ENCODE measurements around the gene CCDC78.
"Not testable (repeated sequence)": the region's sequence is repeated elsewhere in the genome, so short reads cannot be mapped to it uniquely, and the experiment has no call there.

CCDC78 gene

DNA sequence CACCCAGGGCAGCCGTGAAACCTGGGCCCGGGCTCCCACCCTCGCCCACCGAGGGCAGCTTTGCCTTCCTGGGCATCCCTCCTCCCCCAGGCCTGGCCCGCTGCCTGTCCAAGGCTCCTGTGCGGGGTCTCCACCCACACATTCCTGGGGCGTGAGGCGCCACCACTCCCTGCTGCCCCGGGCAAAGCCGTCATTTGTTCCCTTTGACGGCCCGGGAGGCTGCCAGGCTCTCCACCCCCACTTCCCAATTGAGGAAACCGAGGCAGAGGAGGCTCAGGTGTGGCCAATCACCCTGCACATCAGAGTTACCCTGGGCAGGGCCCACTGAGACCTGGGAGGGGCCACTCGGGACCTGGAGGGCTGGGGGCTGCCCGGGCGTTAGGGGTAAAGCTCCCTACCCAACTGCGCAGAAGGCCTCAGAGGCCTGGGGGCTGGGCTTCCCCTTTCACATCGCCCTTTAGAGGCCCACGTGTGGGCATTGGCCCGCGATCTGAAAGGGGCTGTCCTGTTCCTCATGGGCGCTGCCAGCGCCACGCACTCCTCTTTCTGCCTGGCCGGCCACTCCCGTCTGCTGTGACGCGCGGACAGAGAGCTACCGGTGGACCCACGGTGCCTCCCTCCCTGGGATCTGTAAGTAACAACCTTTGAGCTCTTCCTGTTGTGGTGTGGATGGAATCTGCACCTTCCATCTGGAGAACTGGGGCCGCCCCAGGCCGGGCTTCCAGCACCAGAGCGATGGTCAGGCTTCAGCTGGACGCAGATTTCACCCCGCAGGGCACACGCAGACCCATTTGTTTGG is 34.5 kb upstream of the CCDC78 start, which contains the start of gene MSLN:
Gene MSLN (plus strand): TSS at position 190 of the 799 bp plus-strand sequence. CDS start 1,947 bp downstream, outside the sequence.
- no peak for DNase-seq (ENCODE audit: low spot score)

DNA sequence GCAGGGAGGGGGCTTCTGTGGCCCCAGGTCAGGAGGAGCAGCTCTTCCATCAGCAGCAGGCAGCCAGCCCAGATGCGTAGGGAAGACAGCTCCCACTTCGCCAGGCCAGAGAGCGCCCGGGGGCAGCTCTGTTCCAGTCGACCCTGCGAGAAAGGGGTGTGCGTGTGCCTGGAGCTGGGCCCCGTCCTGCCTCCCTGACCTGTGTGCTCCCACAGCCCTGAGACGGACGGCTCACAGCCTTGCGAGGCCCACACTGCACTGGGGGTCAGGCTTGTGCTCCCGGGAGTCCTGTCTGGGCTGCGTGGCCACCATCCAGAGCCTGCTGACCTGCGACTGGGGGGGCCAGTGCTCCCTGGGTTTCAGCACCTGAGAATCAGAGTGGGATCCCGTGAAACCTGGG is 33.8 kb upstream of the CCDC78 start:
- no peak for DNase-seq (ENCODE audit: low spot score)

DNA sequence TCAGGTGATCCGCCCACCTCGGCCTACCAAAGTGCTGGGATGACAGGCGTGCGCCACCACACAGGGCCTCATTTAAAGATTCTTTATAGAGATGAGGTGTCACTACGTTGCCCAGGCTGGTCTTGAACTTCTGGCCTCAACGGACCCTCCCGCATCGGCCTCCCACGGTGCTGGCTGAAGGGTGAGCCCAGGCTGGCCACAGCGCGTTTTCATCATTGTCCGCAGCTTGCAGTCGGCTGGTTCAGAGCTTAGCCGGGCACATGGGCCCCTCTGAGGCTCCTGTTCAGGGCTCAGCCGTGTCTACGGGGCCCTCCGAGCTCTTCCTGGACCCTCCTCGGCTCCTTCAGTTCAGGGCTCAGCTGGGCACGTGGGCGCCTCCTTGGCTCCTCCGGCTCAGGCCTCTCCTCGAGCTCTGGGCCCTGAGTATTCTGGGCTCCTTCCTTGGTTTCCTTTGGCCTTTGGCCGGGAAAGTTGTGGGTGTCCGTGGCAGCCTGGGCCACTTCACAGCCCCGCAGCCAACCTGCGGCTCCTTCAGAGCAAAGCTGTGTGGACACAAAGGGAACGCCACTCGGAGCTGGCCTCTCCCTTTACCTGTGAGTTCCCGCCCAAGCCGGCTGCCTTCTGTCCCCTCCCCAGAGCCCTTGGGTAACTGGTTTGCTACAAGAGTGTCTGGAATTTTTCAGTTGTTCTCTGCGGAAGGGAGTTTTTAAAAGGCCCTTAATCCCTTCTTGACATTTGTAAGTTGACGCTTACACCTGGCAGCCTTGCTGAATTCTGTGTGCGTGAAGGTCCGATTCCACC is 33.1 kb upstream of the CCDC78 start:
- no peak for DNase-seq (ENCODE audit: low spot score)

GRCh38 chr16:756428-756827 is 30.2 kb upstream of the CCDC78 start:
- no peak for DNase-seq (ENCODE audit: low spot score)

GRCh38 chr16:754656-755055 is 28.4 kb upstream of the CCDC78 start:
- no peak for DNase-seq (ENCODE audit: low spot score)

DNA sequence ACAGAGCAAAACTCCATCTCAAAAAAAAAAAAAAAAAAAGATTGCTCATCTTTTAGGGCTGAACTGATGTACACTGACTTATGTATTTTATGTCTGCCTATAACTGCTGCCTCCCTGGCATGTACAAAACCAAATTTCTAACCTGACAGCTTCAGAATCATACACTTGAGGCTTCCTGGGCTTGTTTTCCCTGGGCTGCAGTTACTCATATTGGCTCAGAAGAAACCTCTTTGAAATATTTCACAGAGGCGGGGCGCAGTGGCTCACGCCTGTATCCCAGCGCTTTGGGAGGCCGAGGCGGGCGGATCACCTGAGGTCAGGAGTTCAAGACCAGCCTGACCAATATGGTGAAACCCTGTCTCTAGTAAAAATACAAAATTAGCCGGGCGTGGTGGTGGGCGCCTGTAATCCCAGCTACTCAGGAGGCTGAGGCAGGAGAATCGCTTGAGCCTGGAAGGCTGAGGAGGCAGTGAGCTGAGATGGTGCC is 27.9 kb upstream of the CCDC78 start:
- not testable (repeated sequence) for DNase-seq (ENCODE audit: low spot score)

DNA sequence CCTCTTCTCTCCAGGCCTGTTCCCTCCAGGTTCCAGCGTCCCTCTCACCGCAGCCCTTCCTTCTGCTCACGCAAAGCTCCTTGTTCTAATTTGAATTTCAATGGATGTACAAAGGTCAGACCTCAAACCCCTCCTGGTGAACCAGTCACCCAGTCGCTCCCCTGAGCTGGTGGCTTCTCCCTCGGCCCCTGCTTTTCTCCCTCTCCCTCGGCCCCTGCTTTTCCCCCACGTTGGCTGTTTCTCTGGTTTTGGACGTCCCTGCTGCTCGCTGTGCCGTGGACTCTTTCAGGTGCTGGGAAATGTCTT is 25.7 kb upstream of the CCDC78 start:
- DNase-seq (ENCODE audit: low spot score), result no peak

DNA sequence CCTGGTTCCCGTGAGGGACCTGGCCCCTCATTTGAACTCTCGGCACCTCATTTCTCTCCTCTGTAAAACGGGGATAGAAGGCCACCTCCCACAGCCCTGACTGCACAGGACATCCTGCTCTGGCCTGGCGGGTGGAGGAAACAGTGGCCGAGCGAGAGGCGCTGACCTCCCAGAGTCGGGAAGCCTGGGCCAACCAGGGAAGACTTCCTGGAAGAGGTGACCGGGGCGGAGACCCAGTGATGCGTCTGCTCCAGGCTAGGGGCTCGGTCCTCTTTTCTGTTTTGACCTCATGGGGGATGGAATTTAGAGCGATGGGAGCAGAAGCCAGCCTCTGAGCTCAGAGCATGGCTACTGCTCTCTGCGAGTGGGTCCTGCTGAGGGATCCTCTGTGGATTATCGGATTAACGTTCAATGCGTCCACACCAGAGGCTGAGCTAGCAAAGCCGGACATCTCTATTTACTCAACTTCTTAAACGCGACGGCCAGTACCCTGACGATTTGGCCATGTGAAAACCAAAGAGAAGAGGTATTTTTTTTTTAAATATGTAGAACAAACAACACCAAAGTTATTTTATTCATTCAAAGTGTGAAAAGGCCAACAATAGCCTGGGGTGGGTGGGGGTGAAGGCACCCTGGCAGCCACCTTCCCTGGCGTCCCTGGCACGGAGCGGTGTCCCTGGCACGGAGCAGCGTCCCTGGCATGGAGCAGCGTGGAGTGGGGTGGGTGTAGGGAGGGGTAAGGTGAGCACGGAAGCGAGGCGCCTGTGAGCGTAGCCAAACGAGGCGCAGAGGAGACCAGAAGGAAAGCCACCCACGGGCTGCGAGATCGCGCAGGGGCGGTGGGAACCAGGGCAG is 25.1 kb upstream of the CCDC78 start:
- DNase-seq (ENCODE audit: low spot score), result no peak

DNA sequence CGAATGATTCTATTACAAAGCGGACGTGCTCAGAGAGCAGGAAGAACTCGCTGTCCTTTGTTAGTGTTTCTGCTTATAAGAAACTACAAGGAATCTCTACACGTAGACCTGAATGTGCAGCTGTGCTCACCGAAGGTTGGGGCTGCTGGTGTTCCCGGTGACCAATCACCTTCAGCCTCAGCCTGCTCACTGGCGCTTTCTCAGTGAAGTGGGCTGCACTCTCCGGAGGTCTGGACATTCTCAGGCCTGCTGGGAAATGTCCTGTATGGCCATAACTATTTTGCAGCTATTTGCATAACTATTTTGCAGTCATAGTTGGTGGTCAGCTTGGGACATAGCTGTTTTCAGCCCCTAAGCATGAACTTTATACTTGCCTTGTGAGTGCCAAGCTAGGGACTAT is 24.2 kb upstream of the CCDC78 start:
- DNase-seq (ENCODE audit: low spot score), result no peak

DNA sequence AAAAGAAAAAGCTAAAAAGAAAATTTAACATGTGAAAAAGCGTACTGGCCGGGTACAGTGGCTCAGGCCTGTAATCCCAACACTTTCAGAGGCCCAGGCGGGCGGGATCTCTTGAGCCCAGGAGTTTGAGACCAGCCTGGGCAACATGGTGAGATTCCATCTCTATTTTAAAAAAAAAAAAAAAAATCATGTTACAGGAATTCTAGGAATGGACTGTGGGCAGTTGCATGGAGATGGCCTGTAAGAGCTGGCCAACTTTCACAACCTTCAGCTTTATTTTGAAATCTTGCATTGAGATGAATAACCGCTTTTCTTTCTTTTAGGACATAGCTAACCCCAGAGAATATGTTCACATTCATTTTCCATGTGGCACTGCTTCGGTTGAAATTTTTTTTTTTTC is 22.8 kb upstream of the CCDC78 start:
- DNase-seq (ENCODE audit: low spot score), result no peak

DNA sequence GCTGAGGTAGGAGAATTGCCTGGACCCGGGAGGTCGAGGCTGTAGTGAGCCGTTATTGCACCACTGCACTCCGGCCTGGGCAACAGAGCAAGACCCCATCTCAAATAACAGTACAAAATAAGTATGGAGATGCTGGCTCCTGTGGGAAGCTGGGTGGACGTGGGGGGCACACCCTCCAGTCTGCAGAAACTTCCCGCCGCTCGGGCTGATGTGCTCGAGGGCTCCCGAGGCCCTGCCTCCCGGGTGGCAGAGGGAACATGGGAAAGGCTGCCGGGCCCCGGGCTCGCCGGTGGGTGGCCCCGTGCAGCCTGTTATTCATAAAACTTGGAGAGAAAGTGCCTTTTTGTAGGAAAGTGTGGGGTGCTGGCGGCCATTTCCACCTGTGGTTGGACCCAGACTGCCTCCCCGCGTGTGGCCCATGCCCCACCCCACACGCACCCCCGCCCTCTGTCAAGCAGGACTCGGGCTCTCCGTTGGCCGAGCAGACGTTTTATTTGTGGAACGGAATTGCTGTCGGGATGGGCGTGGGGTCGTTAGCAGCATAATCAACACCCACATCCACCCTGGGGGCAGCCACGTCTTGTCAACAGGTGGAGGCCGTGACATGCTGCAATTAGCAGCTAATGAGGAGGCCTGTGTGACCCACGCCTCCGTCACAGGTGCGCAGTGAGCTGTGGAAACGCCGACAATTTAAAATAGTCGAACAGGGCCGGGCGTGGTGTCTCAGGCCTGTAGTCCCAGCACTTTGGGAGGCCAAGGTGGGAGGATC is 21.9 kb upstream of the CCDC78 start:
- DNase-seq (ENCODE audit: low spot score), result no peak

DNA sequence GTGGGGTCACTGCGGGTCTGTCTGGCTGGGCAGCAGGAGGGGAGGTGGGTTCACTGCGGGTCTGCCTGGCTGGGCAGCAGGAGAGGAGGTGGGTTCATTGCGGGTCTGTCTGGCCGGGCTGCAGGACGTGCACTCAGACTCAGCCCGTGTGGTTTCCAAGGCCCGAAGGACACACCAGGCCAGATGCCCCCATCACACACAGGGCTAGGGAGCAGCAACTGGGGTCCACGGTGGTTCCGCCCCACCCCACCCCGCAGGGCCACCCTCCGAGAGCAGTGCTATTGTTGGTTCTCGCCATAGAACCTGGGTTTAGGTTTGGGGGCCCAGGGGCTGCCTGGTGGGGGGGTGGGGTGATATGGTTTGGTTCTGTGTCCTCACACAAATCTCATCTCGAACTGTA is 20.4 kb upstream of the CCDC78 start:
- DNase-seq (ENCODE audit: low spot score), result no peak

DNA sequence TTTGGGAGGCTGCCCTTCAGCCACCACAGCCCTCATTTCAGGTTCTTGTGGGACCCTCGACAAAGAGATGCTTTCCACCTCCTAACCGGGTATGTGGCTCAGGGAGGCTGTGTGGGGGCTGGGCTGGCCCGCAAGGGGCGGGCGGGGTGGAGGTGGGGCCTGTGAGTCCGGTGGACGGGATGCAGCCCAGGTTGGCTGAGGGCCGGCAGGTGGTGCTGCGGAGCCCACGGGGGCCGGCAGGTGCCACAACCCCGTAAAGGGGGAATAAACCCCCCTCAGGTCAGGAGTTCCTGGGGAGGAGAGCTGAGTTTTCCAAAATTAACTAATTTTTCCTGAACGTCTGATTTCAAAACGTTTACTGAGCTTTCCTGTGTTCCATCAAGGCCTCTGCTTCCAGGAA is 19.5 kb upstream of the CCDC78 start:
- no peak for DNase-seq (ENCODE audit: low spot score)

DNA sequence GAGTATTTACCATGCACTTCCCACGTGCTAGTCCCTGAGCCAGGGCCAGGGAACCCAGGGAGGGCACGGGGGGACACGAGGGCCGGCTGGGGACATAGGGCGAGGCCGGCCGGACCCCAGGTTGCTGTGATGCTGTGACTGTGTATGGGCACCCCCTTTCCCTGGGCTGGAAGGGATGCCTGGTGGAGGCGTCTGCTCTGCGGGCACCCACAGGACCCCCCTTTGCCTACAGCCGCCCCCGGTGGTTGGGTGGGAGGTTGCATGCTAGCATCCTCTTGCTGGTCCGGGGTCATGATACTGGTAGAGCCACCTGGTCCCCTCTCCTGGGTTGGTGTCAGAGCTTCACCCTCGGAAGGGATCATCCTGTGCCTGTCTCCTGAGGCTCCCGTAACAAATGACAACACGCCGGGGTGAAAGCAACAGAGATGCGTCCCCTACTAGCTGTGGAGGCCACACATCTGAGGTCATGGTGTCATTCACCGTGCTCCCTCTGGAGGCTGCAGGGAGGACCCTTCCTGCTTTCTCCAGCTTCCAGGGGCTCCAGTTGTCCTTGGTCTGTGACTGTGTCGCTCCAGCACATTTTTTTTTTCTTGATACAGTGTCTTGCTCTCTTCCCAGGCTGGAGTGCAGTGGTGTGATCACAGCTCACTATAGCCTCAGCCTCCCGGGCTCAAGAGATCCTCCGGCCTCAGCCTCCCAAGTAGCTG is 17.7 kb upstream of the CCDC78 start:
- DNase-seq (ENCODE audit: low spot score), result no peak

- DNase-seq (ENCODE audit: low spot score), result not testable (repeated sequence)
Observed at GRCh38 chr16:742894-743293, 16.7 kb upstream of the CCDC78 start.

DNA sequence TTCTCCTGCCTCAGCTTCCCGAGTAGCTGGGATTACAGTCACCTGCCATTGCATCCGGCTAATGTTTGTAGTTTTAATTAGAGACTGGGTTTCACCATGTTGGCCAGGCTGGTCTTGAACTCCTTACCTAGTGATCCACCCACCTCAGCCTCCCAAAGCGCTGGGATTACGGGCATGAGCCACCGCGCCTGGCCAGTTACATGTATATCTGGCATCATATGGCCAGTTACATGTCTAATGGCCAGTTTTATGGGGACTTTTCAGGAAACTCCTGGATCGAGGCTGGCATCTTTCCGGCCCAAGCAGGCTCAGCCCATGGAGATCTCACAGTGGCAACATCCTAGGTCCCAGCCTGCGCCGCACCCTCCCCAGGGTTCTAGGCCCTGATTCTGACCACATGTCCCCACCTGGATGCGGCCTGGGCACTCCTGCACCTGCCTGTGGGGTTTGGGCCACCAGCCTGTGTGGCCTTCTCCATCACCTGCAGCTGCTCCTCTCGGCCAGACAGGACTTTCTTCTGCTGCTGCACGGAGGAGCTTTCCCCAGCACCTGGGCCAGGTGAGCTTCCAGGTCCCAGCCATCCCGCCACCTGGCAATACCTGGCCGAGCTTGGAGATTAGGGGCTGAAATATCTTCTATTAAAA is 15.9 kb upstream of the CCDC78 start:
- no peak for DNase-seq (ENCODE audit: low spot score)

DNA sequence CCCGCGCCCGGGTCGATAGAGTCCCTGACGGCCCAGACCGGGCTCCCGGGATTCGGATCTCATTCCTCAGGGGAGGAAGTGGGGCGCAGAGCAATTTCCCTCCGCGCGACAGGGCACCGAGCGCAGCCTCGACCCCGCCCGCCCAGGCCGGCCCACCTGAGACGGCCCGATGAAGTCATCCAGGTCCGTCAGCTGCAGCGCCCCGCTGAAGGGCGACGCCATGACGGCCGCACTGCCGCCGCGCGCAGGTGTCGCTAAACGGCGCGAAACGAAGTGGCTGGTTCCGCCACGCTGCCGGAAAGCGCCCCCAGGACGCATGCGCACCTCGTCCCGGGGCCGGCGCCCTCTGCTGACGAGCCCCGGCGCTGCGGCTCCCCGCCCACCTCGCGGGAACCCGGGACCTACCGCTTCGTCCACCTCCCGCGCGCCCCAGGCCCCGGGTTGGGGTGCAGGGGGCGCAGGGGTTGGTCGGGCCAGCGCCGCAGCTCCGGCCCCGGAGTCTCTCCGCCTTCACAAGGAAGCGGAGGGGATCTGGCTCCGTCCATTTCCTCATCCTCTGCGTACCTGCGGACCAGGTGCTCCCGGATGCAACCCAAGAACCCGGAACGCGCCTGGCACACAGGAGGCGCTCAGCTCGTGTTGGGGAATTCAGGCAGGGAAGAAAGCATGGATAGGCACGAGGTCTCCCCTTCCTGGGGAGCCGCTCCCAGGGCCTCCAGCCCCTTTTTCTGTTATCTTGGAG is 14.7 kb upstream of the CCDC78 start, which contains the start of gene CIAO3:
Gene CIAO3 (minus strand): TSS at position 234 of the 742 bp plus-strand sequence. CDS start 12 bp downstream, at position 222.
- peak; percentile 91 for DNase-seq (ENCODE audit: low spot score)

- no peak for DNase-seq (ENCODE audit: low spot score)
Observed at GRCh38 chr16:740459-740763, 14.2 kb upstream of the CCDC78 start.

DNA sequence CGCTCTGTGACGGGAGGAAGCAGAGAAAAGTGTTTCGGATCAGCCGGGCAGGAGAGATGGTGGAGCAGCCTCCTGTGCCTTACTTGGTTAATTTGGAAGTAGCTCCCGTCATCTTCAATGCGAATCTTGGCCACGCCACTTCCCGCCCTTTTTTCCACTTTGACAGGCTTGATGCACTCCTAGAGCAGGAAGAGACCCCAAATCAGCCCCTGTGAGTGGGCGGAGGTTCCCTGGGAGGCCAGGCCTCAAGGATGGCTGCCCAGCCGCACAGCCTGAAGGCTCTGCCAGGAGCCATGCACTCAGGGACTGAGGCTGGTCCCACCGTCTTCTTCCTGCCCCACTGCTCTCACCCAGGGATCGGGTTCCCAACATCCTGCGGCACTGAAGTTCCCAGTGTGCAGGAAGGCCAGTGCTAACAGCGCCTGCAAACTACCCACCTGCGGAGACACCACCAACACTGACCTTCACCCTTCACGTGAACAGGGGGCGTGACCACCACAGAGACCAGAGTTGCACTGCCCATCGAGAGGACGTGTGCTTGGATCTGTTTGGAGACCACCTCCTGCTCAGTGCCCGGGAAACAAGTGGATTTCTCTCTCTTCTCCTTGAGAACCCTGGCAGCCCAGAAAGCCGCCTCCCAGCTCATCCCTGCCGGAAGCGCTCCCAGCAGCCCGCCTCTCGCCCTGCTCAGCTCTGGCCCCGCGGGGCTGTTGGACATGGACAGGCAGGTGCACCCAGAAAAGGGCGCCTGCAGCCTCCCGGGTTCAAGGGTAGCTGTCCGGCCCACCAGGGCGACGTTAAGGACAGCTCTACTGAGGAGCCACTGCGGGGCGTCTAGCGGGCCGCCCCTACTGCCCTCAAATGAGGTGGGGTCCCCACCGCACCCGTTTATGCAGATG is 13.6 kb upstream of the CCDC78 start:
- DNase-seq (ENCODE audit: low spot score), result no peak

Measured in hematopoietic multipotent progenitor cell treated with erythropoietin and hydrocortisone succinate and interleukin-3 and kit ligand, for 17 days (in vitro differentiated cells).